BE2C (cell line): ENCODE measurements around the gene TRIM50.

Experiments used
- DNase-seq: peaks from one replicate; pipeline ENCODE4 v3.0.0-alpha.2; 2020
- H3K27me3 ChIP-seq: fragments of 250-450 bp; sonication (Bioruptor Pico); 2 replicates; pipeline ENCODE4 v1.5.1; 2020; ENCODE audit warnings: mild to moderate bottlenecking
- H3K36me3 ChIP-seq: fragments of 250-450 bp; sonication (Bioruptor Pico); 2 replicates; pipeline ENCODE4 v1.5.1; 2020; ENCODE audit warnings: mild to moderate bottlenecking
- H3K4me1 ChIP-seq: fragments of 250-450 bp; sonication (Bioruptor Pico); 2 replicates; pipeline ENCODE4 v1.5.1; 2020
- H3K4me3 ChIP-seq: 2 replicates; pipeline ENCODE4 v1.5.1; 2011; ENCODE audit warnings: low read depth, low read length
- H3K9me3 ChIP-seq: fragments of 250-450 bp; sonication (Bioruptor Pico); 2 replicates; pipeline ENCODE4 v1.5.1; 2020
- TF ChIP-seq, protein P1 (sequence below): IDR thresholded peaks from 2 replicates; pipeline ENCODE4 v1.5.1; 2012; ENCODE audit warnings: mild to moderate bottlenecking, low read depth, low read length

Gene TRIM50

DNA sequence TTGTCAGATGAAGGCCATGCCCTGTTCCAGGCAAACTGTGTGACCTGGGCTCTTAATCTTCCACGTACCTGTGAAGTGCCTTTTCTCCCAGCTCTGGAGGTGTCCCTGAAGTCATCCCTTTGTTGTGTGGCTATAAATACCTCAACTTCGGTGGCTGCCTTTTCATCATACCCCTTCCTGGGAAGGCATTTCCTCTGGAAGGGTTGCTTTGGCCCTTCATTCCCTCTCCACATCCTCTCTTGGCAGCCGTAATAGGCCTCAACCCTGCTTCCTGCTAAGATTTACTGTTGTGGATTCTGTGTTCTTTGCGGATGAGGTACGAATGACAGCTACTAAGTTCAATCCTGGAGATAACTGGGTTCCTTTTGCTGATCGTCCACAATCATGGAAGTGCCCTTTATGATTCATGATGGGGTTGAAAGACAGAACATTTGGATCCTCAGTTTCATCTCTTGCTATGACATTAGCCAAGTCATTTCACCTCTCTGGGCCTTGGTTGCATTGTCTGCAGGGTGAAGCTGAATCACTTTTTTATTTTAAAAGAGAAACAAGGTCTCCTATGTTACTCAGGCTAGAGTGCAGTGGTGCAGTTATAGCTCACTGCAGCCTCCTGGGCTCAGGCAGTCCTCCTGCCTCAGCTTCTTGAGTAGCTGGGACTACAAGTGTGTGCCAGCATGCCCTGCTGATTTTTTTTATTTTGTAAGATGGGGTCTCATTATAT, 23.7 kb upstream of the TRIM50 start:
- Histone ChIP-seq H3K36me3 (no peaks in the 10 kb centered on the region), H3K4me1 (no peaks in the 10 kb centered on the region), H3K4me3 (no peak overlapping the region), H3K27me3 (no peaks in the 10 kb centered on the region), H3K9me3 (no peaks in the 10 kb centered on the region)
- DNase-seq = no peak
- TF ChIP-seq, protein P1, sequence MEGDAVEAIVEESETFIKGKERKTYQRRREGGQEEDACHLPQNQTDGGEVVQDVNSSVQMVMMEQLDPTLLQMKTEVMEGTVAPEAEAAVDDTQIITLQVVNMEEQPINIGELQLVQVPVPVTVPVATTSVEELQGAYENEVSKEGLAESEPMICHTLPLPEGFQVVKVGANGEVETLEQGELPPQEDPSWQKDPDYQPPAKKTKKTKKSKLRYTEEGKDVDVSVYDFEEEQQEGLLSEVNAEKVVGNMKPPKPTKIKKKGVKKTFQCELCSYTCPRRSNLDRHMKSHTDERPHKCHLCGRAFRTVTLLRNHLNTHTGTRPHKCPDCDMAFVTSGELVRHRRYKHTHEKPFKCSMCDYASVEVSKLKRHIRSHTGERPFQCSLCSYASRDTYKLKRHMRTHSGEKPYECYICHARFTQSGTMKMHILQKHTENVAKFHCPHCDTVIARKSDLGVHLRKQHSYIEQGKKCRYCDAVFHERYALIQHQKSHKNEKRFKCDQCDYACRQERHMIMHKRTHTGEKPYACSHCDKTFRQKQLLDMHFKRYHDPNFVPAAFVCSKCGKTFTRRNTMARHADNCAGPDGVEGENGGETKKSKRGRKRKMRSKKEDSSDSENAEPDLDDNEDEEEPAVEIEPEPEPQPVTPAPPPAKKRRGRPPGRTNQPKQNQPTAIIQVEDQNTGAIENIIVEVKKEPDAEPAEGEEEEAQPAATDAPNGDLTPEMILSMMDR = no peak

- no peaks in the 10 kb centered on the region for H3K27me3 ChIP-seq
Measured at GRCh38 chr7:73350306-73351068, 22.6 kb upstream of the TRIM50 start.

DNA sequence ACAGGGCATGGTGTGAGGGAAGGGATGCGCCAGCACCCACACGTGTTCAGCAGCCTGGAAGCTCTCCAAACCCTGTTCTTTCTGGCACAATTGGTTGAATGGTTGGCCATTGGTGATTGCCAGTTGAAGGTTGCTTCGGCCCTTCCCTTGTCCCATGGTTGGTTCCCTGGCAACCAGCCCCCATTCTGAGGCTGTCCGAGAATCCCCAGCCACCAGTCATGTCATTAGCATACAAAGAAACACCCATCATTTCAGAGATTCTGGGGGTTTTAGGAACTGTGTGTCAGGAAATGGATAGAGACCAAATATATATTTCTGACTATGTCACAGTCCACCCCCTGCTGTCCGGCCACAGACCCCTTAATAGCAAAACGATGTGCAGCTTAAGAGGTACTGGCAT, 21.9 kb upstream of the TRIM50 start:
- no peaks in the 10 kb centered on the region for H3K4me1 ChIP-seq
- TF ChIP-seq, protein P1 = no peak
- no peaks in the 10 kb centered on the region for H3K36me3 ChIP-seq
- no peak overlapping the region for H3K4me3 ChIP-seq
- no peaks in the 10 kb centered on the region for H3K27me3 ChIP-seq
- H3K9me3 ChIP-seq = no peaks in the 10 kb centered on the region
- DNase-seq = no peak

More at GRCh38 chr7:73350306-73351068, 22.6 kb upstream of the TRIM50 start:
- DNase-seq = no peak
- no peaks in the 10 kb centered on the region for H3K4me1 ChIP-seq
- no peak overlapping the region for H3K4me3 ChIP-seq
- H3K9me3 ChIP-seq = no peaks in the 10 kb centered on the region
- H3K36me3 ChIP-seq = no peaks in the 10 kb centered on the region
- TF ChIP-seq, protein P1 = no peak

- Histone ChIP-seq H3K36me3 (no peaks in the 10 kb centered on the region), H3K4me1 (no peaks in the 10 kb centered on the region), H3K9me3 (no peaks in the 10 kb centered on the region), H3K27me3 (no peaks in the 10 kb centered on the region), H3K4me3 (no peak overlapping the region)
- DNase-seq = no peak
- TF ChIP-seq, protein P1 = no peak
Measured at GRCh38 chr7:73345951-73346350, 18.1 kb upstream of the TRIM50 start.

GRCh38 chr7:73345538-73345937, 17.7 kb upstream of the TRIM50 start:
- H3K4me1 ChIP-seq = no peaks in the 10 kb centered on the region
- H3K27me3 ChIP-seq = no peaks in the 10 kb centered on the region
- no peaks in the 10 kb centered on the region for H3K9me3 ChIP-seq
- TF ChIP-seq, protein P1 = no peak
- no peaks in the 10 kb centered on the region for H3K36me3 ChIP-seq
- H3K4me3 ChIP-seq = no peak overlapping the region
- no peak for DNase-seq

GRCh38 chr7:73343671-73344380, 15.9 kb upstream of the TRIM50 start:
- no peaks in the 10 kb centered on the region for H3K27me3 ChIP-seq
- H3K9me3 ChIP-seq = no peaks in the 10 kb centered on the region
- H3K4me1 ChIP-seq = no peaks in the 10 kb centered on the region
- H3K4me3 ChIP-seq = no peak overlapping the region
- H3K36me3 ChIP-seq = no peaks in the 10 kb centered on the region
- TF ChIP-seq, protein P1 = no peak
- DNase-seq = no peak
